ENCODE data around the gene CCDC3. TPM values are rescaled to one million over a fixed set of nuclear protein-coding genes. Genes with fewer than 3 reads are reported as not detected.

The CCDC3 gene
- total and polyA plus RNA-seq, 2 of the 8 experiments (the other 6 are each of a cell fraction or from before 2014, with no cell fraction given): 3.4 to 3.7 TPM

- no peaks in the 10 kb centered on the region for H3K27me3 ChIP-seq (replicated peaks in 1 of 4; ENCODE audit: control insufficient read depth in 3 of 4, extremely low read depth in 1 of 4, insufficient read depth in 3 of 4, low read length in 3 of 4)
- H3K4ac ChIP-seq (replicated peaks; ENCODE audit: insufficient read length, low read depth, low read length): no peak overlapping the region
- peaks cover 0 to 2% of the 10 kb centered on the region in 2 experiments; a peak in 1 of 4 replicates for H3K9me3 ChIP-seq (ENCODE audit: insufficient read depth in 2 of 2, low read depth in 1 of 2, low read length in 1 of 2)
- H2AK5ac ChIP-seq (ENCODE audit: low read depth, low read length): no peak overlapping the region
- no peak overlapping the region for H2BK5ac ChIP-seq (ENCODE audit: low read depth, low read length)
- 56% methylated on average over 12 of the region's 12 CpGs; no CpG with 5 or more reads in 1 of the 2 experiments for WGBS, 2 experiments (ENCODE audit: extremely low coverage in 1 of 2, insufficient coverage in 1 of 2, insufficient read length in 1 of 2, insufficient replicate concordance in 2 of 2, low coverage in 1 of 2, low lambda C conversion rate in 2 of 2, missing lambda C conversion rate in 1 of 2)
- H3K18ac ChIP-seq (ENCODE audit: extremely low read depth, low read length): no peak overlapping the region
- no peak overlapping the region for H3K4me3 ChIP-seq (ENCODE audit: extremely low read depth in 1 of 4, insufficient read depth in 2 of 4, low read depth in 3 of 4, low read length in 4 of 4)
- no peak overlapping the region for H3K9ac ChIP-seq (replicated peaks in 1 of 4; ENCODE audit: extremely low read depth in 1 of 4, low read depth in 3 of 4, low read length in 3 of 4)
- no peak overlapping the region for H2BK12ac ChIP-seq (ENCODE audit: low read depth, low read length)
- DNase-seq (ENCODE audit: low read depth in 1 of 2, low spot score in 2 of 2): no peak
- no peaks in the 10 kb centered on the region; a peak in 2 of 7 replicates for H3K4me1 ChIP-seq (replicated peaks in 1 of 4; ENCODE audit: control insufficient read depth in 3 of 4, insufficient read depth in 4 of 4, low read length in 3 of 4)
- H3K23me2 ChIP-seq (ENCODE audit: low read depth, low read length): 0 out of 2 replicates have a peak, but pooled peaks cover 2% of the 10 kb centered on the region
- POLR2A ChIA-PET (ENCODE audit: partially characterized antibody): no interaction called here
- no peak overlapping the region for H3K56ac ChIP-seq (replicated peaks; ENCODE audit: insufficient read length, low read depth, low read length)
- no peak overlapping the region for H4K8ac ChIP-seq (ENCODE audit: extremely low read depth, insufficient read depth, low read length)
- H4K20me1 ChIP-seq (replicated peaks in 1 of 2; ENCODE audit: control insufficient read depth in 1 of 2, insufficient read depth in 2 of 2, low read length in 2 of 2): no peaks in the 10 kb centered on the region
- no peak overlapping the region for H4K91ac ChIP-seq (replicated peaks; ENCODE audit: insufficient read length, low read length)
- no peak overlapping the region for H3K14ac ChIP-seq (ENCODE audit: insufficient read length)
- TF ChIP-seq RBBP5 (IDR thresholded peaks at IDR 0.05; ENCODE audit: borderline replicate concordance, low read depth, low read length) (no peak), SIX5 (IDR thresholded peaks at IDR 0.05; ENCODE audit: low read depth, low read length) (no peak), SAP30 (IDR thresholded peaks at IDR 0.05; ENCODE audit: insufficient read depth, insufficient replicate concordance, low read length) (no peak), HDAC6 (IDR thresholded peaks at IDR 0.05; ENCODE audit: low read depth, low read length) (no peak), EGR1 (IDR thresholded peaks at IDR 0.05; ENCODE audit: borderline replicate concordance, low read depth, low read length) (no peak), USF2 (IDR thresholded peaks at IDR 0.05; ENCODE audit: low read length) (peak; percentile 50; the same call in 1 of the 2 replicates), POLR2AphosphoS5 (IDR thresholded peaks at IDR 0.05; ENCODE audit: low read depth, low read length) (no peak)
- TF ChIP-seq, protein P1, sequence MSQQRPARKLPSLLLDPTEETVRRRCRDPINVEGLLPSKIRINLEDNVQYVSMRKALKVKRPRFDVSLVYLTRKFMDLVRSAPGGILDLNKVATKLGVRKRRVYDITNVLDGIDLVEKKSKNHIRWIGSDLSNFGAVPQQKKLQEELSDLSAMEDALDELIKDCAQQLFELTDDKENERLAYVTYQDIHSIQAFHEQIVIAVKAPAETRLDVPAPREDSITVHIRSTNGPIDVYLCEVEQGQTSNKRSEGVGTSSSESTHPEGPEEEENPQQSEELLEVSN (IDR thresholded peaks at IDR 0.05): 0 out of 2 replicates have a peak, but pooled peaks have one; percentile 44
- CTCF ChIA-PET (ENCODE audit: partially characterized antibody): interaction anchor here (0.8 to 2.4 kb wide), 4 partner anchors 8 to 41 kb away, joined by 3 to 11 read pairs (median 4); no protein-coding TSS in a partner anchor
- H3K79me2 ChIP-seq (ENCODE audit: control insufficient read depth in 1 of 2, insufficient read depth in 2 of 2, low read length in 2 of 2): no peaks in the 10 kb centered on the region
- H3K23ac ChIP-seq (ENCODE audit: insufficient read length): no peak overlapping the region
- no peaks in the 10 kb centered on the region for H3K79me1 ChIP-seq (ENCODE audit: low read depth, low read length)
- no peak overlapping the region for H4K5ac ChIP-seq (ENCODE audit: insufficient read length, low read depth, low read length)
- peak; percentile 24 for FAIRE-seq
- H2BK120ac ChIP-seq (replicated peaks; ENCODE audit: low read depth, low read length): no peak overlapping the region
- peak overlapping the region; percentile 43; the same call in 1 of the 2 replicates for H2AFZ ChIP-seq (ENCODE audit: low read length)
- no peak overlapping the region for H3K27ac ChIP-seq (ENCODE audit: low read depth, low read length)
- H3K36me3 ChIP-seq (ENCODE audit: control insufficient read depth in 2 of 4, insufficient read depth in 4 of 4, low read length in 3 of 4): no peaks in the 10 kb centered on the region
- H2BK20ac ChIP-seq (ENCODE audit: low read length): 0 out of 2 replicates have a peak overlapping the region, but pooled peaks have one; percentile 55
- H2BK15ac ChIP-seq (ENCODE audit: low read length): no peak overlapping the region
- H3K4me2 ChIP-seq (ENCODE audit: insufficient read depth in 1 of 2, low read depth in 2 of 2, low read length in 2 of 2): no peak overlapping the region; a peak in 1 of 4 replicates
Observed at GRCh38 chr10:13047529-13048206, 46.2 kb upstream of the CCDC3 start.

Data from H1 (cell line).